GM12878 (cell line): ENCODE results near the gene SIGMAR1. TPM values are rescaled to one million over a fixed set of nuclear protein-coding genes. Genes with fewer than 3 reads are reported as not detected.

Experiments
- ATAC-seq: fragments of 200-7000 bp; cut with Tn5 transposase; 3 replicates; pipeline ENCODE4 v1.9.1; 2020; ENCODE audit warnings: mild to moderate bottlenecking, moderate library complexity
- BruUV-seq: library from RNA; stranded (reverse); fragments of 400-500 nt; replicated peaks from 2 replicates; lab custom pipeline; 2021; lab: Mats Ljungman, UMichigan
- CTCF ChIA-PET: fragments of 300-600 bp; sonication (Branson Sonifier 250); formaldehyde crosslinking; extraction: SDS; loops from one replicate; lab custom pipeline; 2021; ENCODE audit warnings: inconsistent platforms; lab: Yijun Ruan, JAX
- POLR2A ChIA-PET: fragments of 350-600 bp; formaldehyde crosslinking; extraction: SDS; loops from one replicate; lab custom pipeline; 2021; ENCODE audit warnings: inconsistent platforms; lab: Charles Lee
- RAD21 ChIA-PET: fragments of 300-600 bp; sonication (Branson Sonifier 250); formaldehyde crosslinking; loops from one replicate; lab custom pipeline; 2023; ENCODE audit warnings: antibody characterized with exemption; ENCODE audit not compliant: unreplicated experiment; lab: Charles Lee
- SMC1A ChIA-PET: fragments of 300-600 bp; sonication (Branson Sonifier 250); formaldehyde crosslinking; loops from one replicate; lab custom pipeline; 2023; ENCODE audit not compliant: unreplicated experiment, uncharacterized antibody; lab: Charles Lee
- DNase-seq: peaks from one replicate; pipeline ENCODE4 v3.0.0-alpha.2; 2011; ENCODE audit warnings: low read depth, low spot score
- FAIRE-seq: peaks from 3 replicates; lab custom pipeline; 2011; peaks lifted over from hg19 to GRCh38; lab: Jason Lieb, UNC
- H2AFZ ChIP-seq: 2 replicates; pipeline ENCODE4 v1.6.0; 2011; ENCODE audit warnings: low read depth, low read length, control low read depth; ENCODE audit not compliant: control insufficient read depth
- H3K27ac ChIP-seq: 2 replicates; pipeline ENCODE4 v1.5.1; 2011; ENCODE audit warnings: control low read depth; ENCODE audit not compliant: control insufficient read depth, insufficient read depth
- H3K27me3 ChIP-seq, 2 experiments: replicated peaks in 1 of 2; 2 replicates each; pipeline versions ENCODE4 v1.6.0 to v1.6.1; 2011; ENCODE audit warnings: low read length in 1 of 2; ENCODE audit not compliant: control insufficient read depth in 2 of 2, insufficient read depth in 2 of 2
- H3K36me3 ChIP-seq, 2 experiments: 2 replicates each; pipeline ENCODE4 v1.5.1; 2011; ENCODE audit warnings: low read length in 1 of 2; ENCODE audit not compliant: control insufficient read depth in 2 of 2, insufficient read depth in 2 of 2
- H3K4me1 ChIP-seq: 2 replicates; pipeline ENCODE4 v1.6.1; 2011; ENCODE audit warnings: mild to moderate bottlenecking, low read length, moderate library complexity, mixed read lengths; ENCODE audit not compliant: control insufficient read depth, insufficient read depth
- H3K4me2 ChIP-seq: 2 replicates; pipeline ENCODE4 v1.6.0; 2011; ENCODE audit warnings: control low read depth; ENCODE audit not compliant: control insufficient read depth, insufficient read depth
- H3K4me3 ChIP-seq: fragments of 200-600 bp; sonication (generic); 2 replicates; pipeline ENCODE4 v1.5.1; 2016
- H3K79me2 ChIP-seq: 2 replicates; pipeline ENCODE4 v1.6.0; 2011; ENCODE audit warnings: low read length; ENCODE audit not compliant: control insufficient read depth, insufficient read depth
- H3K9ac ChIP-seq: 2 replicates; pipeline ENCODE4 v1.8.0; 2011; ENCODE audit warnings: low read length, control low read depth, mixed read lengths; ENCODE audit not compliant: control insufficient read depth, insufficient read depth
- H3K9me3 ChIP-seq: replicated peaks from 3 replicates; pipeline ENCODE4 v1.5.1; 2011; ENCODE audit warnings: mild to moderate bottlenecking, low read length; ENCODE audit not compliant: control insufficient read depth, insufficient read depth
- H4K20me1 ChIP-seq: 2 replicates; pipeline ENCODE4 v1.6.0; 2011; ENCODE audit not compliant: control insufficient read depth, insufficient read depth
- BACH1 ChIP-seq: fragments of 450-650 bp; IDR thresholded peaks from 2 replicates; pipeline ENCODE4 v1.6.1; 2017; ENCODE audit warnings: mild to moderate bottlenecking, borderline replicate concordance
- DPF2 ChIP-seq: fragments of 450-650 bp; IDR thresholded peaks from 2 replicates; pipeline ENCODE4 v1.6.1; 2017; ENCODE audit warnings: mild to moderate bottlenecking
- IKZF1 ChIP-seq: fragments of 450-650 bp; conservative IDR thresholded peaks from 2 replicates; pipeline ENCODE4 v1.6.1; 2017; ENCODE audit warnings: antibody characterized with exemption, mild to moderate bottlenecking
- RAD21 ChIP-seq: IDR thresholded peaks from 2 replicates; pipeline ENCODE4 v1.6.1; 2011; ENCODE audit warnings: mild to moderate bottlenecking, low read depth, low read length, moderate library complexity; ENCODE audit not compliant: insufficient read depth
- RB1 ChIP-seq: fragments of 450-650 bp; formaldehyde crosslinking; IDR thresholded peaks from 2 replicates; pipeline ENCODE4 v1.6.1; 2017; ENCODE audit warnings: mild to moderate bottlenecking, borderline replicate concordance
- SIN3A ChIP-seq: IDR thresholded peaks from 2 replicates; pipeline ENCODE4 v1.6.1; 2012; ENCODE audit warnings: low read depth, low read length, improper control_type of control experiment
- SMC3 ChIP-seq: IDR thresholded peaks from 2 replicates; pipeline ENCODE4 v1.6.1; 2011; ENCODE audit warnings: low read length, improper control_type of control experiment, borderline replicate concordance
- SRF ChIP-seq, 2 experiments: IDR thresholded peaks; 2 replicates each; pipeline ENCODE4 v1.6.1; 2011; ENCODE audit warnings: low read depth in 2 of 2, low read length in 2 of 2, mild to moderate bottlenecking in 1 of 2, moderate library complexity in 1 of 2
- SUZ12 ChIP-seq: fragments of 200-600 bp; sonication (generic); IDR thresholded peaks from one replicate; pipeline ENCODE4 v1.6.1; 2018; ENCODE audit warnings: antibody characterized with exemption, mild to moderate bottlenecking; ENCODE audit not compliant: unreplicated experiment
- YY1 ChIP-seq: IDR thresholded peaks from 2 replicates; pipeline ENCODE4 v1.6.1; 2011; ENCODE audit warnings: low read depth, mild to moderate bottlenecking, low read length
- WGBS: methylation state at CpG from one replicate; pipeline ENCODE4 v1.1.6; 2016; ENCODE audit warnings: low lambda C conversion rate; ENCODE audit not compliant: insufficient replicate concordance, insufficient coverage; ENCODE audit errors: missing lambda C conversion rate; 5-methylcytosine and 5-hydroxymethylcytosine counted together
- in situ Hi-C: fragments of 300-500 bp; cut with MboI; formaldehyde crosslinking; loops from 9 replicates; pipeline ENCODE4 v1.14.3; 2018; ENCODE audit warnings: mixed read lengths
- intact Hi-C: fragments of 100-400 bp; cut with micrococcal nuclease; formaldehyde crosslinking; loops from one replicate; pipeline ENCODE4 v1.14.2; 2022; ENCODE audit not compliant: unreplicated experiment
- polyA plus RNA-seq, 11 experiments: library from polyadenylated mRNA; depleted of rRNA in 4 of 11; unstranded in 6 of 11; stranded (reverse) in 5 of 11; fragments of >200 nt; fragmentation: Nextera tagmentation in 4 of 11; fragmentation: Illumina TruSeq in 1 of 11; extraction: Ambion mirVana in 4 of 11; extraction: Trizol in 1 of 11; gene quantifications; 1 replicate in 1 of 11; 2 replicates in 10 of 11; pipeline versions ENCODE4 v1.2.1 to v1.2.3, GENCODE V29; 2011 to 2016; ENCODE audit warnings: inconsistent platforms in 2 of 11, missing spikeins in 2 of 11, low read depth in 1 of 11
- total RNA-seq, 4 experiments: library from RNA; depleted of rRNA in 3 of 4; stranded (reverse); fragments of >200 nt in 3 of 4; fragmentation: Illumina TruSeq in 1 of 4; extraction: Trizol in 1 of 4; gene quantifications; 2 replicates each; pipeline versions ENCODE4 v1.2.1 to v1.2.3, GENCODE V29; 2013 to 2021
- TF ChIP-seq, protein P1 (sequence below), 3 experiments: IDR thresholded peaks in 2 of 3; conservative IDR thresholded peaks in 1 of 3; 2 replicates each; pipeline ENCODE4 v1.5.1; 2011; ENCODE audit warnings: low read depth in 3 of 3, low read length in 3 of 3, mild to moderate bottlenecking in 3 of 3, control low read depth in 2 of 3, moderate library complexity in 2 of 3, inconsistent platforms in 1 of 3, mixed read lengths in 1 of 3; ENCODE audit not compliant: control insufficient read depth in 2 of 3, insufficient read depth in 1 of 3; ENCODE audit errors: extremely low read depth in 1 of 3

SIGMAR1 gene
- total and polyA plus RNA-seq, 10 of the 15 experiments (the other 5 are each of a cell fraction or from before 2014, with no cell fraction given): 7.1 to 133 (median 69.5) TPM

DNA sequence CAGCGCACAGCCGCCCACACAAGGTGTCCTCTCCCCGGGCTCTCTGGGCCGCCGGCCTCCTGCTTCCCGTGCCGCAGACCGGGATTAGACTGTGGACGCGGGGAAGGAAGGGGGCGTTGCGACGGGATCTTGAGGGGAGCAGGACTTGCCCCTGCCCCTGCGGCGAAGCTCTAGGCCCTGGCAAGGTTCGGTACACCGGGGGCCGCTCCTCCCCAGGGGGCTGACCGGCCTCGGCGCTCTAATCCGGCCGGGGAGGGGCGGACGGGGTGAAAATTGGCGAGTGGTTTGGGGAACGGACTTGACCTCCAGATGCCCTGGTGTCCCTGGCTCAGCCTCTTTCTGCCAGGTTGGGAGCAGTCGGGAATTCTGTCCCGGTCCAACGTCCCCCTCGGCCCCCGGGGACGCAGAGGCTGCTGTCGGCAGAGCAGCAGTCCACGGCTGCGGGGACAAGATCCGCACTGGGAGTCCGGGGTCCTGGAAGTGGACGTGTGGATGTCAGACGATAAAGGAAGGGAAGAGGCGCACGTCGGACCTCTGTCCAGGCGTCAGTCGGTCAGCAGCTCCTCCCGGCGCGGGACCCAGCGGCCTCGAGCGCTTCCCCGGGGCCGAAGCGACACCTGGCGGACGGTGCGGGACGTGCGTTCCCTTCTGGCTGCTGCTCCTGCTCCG, 46.2 kb downstream of the SIGMAR1 start:
- ChIA-PET POLR2A (interaction anchor here (1.2 kb wide), 1 partner anchor 44 kb away, joined by 3 read pairs; no protein-coding TSS in a partner anchor), SMC1A (interaction anchor here (1.0 to 1.3 kb wide), 5 partner anchors 16 to 261 kb away, joined by 3 to 4 read pairs (median 3); no protein-coding TSS in a partner anchor)

More for the DNA sequence above, 46.2 kb downstream of the SIGMAR1 start:
- CTCF ChIA-PET: interaction anchor here (0.8 to 3.1 kb wide), 15 partner anchors 10 to 202 kb away, joined by 3 to 32 read pairs (median 3); partner anchors contain the start of gene RPP25L
- peak; percentile 94 for FAIRE-seq
- Histone ChIP-seq H3K27ac (no peak overlapping the region), H3K9ac (no peak overlapping the region), H3K9me3 (no peaks in the 10 kb centered on the region), H3K27me3 (peaks cover 28 to 50% of the 10 kb centered on the region in 2 experiments), H3K4me2 (no peak overlapping the region; the same call in 1 of the 2 replicates), H4K20me1 (peaks cover 14% of the 10 kb centered on the region), H3K4me3 (no peak overlapping the region), H2AFZ (no peak overlapping the region), H3K36me3 (no peaks in the 10 kb centered on the region), H3K4me1 (peaks cover 2% of the 10 kb centered on the region; the same call in 1 of the 2 replicates), H3K79me2 (no peaks in the 10 kb centered on the region)
- in situ Hi-C loops (loop anchor here (5.0 kb wide), 1 partner anchor 51 kb away; no protein-coding TSS in a partner anchor), intact Hi-C loops (loop anchor here (1.0 kb wide), 2 partner anchors 43 to 154 kb away; no protein-coding TSS in a partner anchor)
- no TSS peak for BruUV-seq
- ATAC-seq: peak; percentile 97
- no peak for DNase-seq
- 9% methylated on average over 60 of the region's 60 CpGs for WGBS
- TF ChIP-seq, protein P1, sequence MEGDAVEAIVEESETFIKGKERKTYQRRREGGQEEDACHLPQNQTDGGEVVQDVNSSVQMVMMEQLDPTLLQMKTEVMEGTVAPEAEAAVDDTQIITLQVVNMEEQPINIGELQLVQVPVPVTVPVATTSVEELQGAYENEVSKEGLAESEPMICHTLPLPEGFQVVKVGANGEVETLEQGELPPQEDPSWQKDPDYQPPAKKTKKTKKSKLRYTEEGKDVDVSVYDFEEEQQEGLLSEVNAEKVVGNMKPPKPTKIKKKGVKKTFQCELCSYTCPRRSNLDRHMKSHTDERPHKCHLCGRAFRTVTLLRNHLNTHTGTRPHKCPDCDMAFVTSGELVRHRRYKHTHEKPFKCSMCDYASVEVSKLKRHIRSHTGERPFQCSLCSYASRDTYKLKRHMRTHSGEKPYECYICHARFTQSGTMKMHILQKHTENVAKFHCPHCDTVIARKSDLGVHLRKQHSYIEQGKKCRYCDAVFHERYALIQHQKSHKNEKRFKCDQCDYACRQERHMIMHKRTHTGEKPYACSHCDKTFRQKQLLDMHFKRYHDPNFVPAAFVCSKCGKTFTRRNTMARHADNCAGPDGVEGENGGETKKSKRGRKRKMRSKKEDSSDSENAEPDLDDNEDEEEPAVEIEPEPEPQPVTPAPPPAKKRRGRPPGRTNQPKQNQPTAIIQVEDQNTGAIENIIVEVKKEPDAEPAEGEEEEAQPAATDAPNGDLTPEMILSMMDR (IDR thresholded peaks at IDR 0.05 in 2 of 3, conservative IDR thresholded peaks at IDR 0.05 in 1 of 3; ENCODE audit: control insufficient read depth in 2 of 3, extremely low read depth in 1 of 3, insufficient read depth in 1 of 3, low read depth in 3 of 3, low read length in 3 of 3): peak; percentile 75 to 94 (median 87)
- 0 out of 2 replicates have a peak, but pooled peaks have one; percentile 15 for TF ChIP-seq BACH1
- peak; percentile 86 for TF ChIP-seq SMC3
- 0 out of 2 replicates have a peak, but pooled peaks have one; percentile 37 for TF ChIP-seq RB1
- peak; percentile 79 for TF ChIP-seq SUZ12
- TF ChIP-seq DPF2: no peak
- peak; percentile 27; the same call in 1 of the 2 replicates for TF ChIP-seq IKZF1
- peak; percentile 66 for TF ChIP-seq RAD21
- peak; percentile 54; the same call in 1 of the 2 replicates for TF ChIP-seq YY1
- no peak for TF ChIP-seq SRF (IDR thresholded peaks at IDR 0.05; ENCODE audit: low read depth in 2 of 2, low read length in 2 of 2)
- no peak for TF ChIP-seq SIN3A
- RAD21 ChIA-PET: interaction anchor here (1.4 kb wide), 1 partner anchor 188 kb away, joined by 7 read pairs; no protein-coding TSS in a partner anchor
